IMR-90 (cell line): ENCODE results near the gene ACSM4. TPM values are rescaled to one million over a fixed set of nuclear protein-coding genes. Genes with fewer than 3 reads are reported as not detected.

Source experiments
- ATAC-seq: fragments of 200-7000 bp; cut with Tn5 transposase; 2 replicates; pipeline ENCODE4 v1.9.1; 2020; ENCODE audit warnings: low read depth, mild to moderate bottlenecking, moderate library complexity
- BruUV-seq: library from RNA; stranded (reverse); fragments of 400-500 nt; replicated peaks from 2 replicates; lab custom pipeline; 2021; lab: Mats Ljungman, UMichigan
- CTCF ChIA-PET: fragments of 300-600 bp; formaldehyde crosslinking; extraction: SDS; loops from one replicate; lab custom pipeline; 2021; ENCODE audit warnings: antibody characterized with exemption; lab: Yijun Ruan, JAX
- POLR2A ChIA-PET: fragments of 300-600 bp; sonication (Branson Sonifier 250); formaldehyde crosslinking; loops from one replicate; lab custom pipeline; 2022; ENCODE audit warnings: antibody characterized with exemption; ENCODE audit not compliant: unreplicated experiment; lab: Charles Lee
- DNase-seq: peaks from one replicate; pipeline ENCODE4 v3.0.0; 2013
- H2AFZ ChIP-seq: replicated peaks from 2 replicates; pipeline ENCODE3; 2013; ENCODE audit warnings: low read length, mild to moderate bottlenecking; ENCODE audit not compliant: poor library complexity
- H2AK5ac ChIP-seq: 2 replicates; pipeline ENCODE4 v1.6.1; 2013; ENCODE audit warnings: low read depth, low read length, inconsistent platforms
- H2AK9ac ChIP-seq: replicated peaks from 2 replicates; pipeline ENCODE3; 2013; ENCODE audit warnings: mild to moderate bottlenecking, low read depth, low read length, moderate library complexity; ENCODE audit not compliant: poor library complexity
- H2BK120ac ChIP-seq: 2 replicates; pipeline ENCODE4 v1.6.1; 2013; ENCODE audit warnings: low read depth, low read length, inconsistent platforms
- H2BK15ac ChIP-seq: 3 replicates; pipeline ENCODE4 v1.6.1; 2013; ENCODE audit warnings: low read depth, low read length, inconsistent platforms
- H2BK20ac ChIP-seq: 2 replicates; pipeline ENCODE4 v1.6.1; 2013; ENCODE audit warnings: low read depth, mild to moderate bottlenecking, inconsistent platforms, low read length, moderate library complexity
- H2BK5ac ChIP-seq: 2 replicates; pipeline ENCODE4 v1.6.1; 2013; ENCODE audit warnings: mild to moderate bottlenecking, low read depth, low read length, inconsistent platforms; ENCODE audit not compliant: poor library complexity, severe bottlenecking
- H3K14ac ChIP-seq: replicated peaks from 2 replicates; pipeline ENCODE4 v1.6.1; 2013; ENCODE audit warnings: low read depth, low read length, inconsistent platforms
- H3K18ac ChIP-seq: 2 replicates; pipeline ENCODE4 v1.6.1; 2013; ENCODE audit warnings: low read depth, low read length, control low read depth
- H3K23ac ChIP-seq: 2 replicates; pipeline ENCODE4 v1.6.1; 2013; ENCODE audit warnings: low read depth, low read length, inconsistent platforms
- H3K27ac ChIP-seq: 2 replicates; pipeline ENCODE4 v1.5.1; 2013; ENCODE audit warnings: mild to moderate bottlenecking, control low read depth, low read length; ENCODE audit not compliant: insufficient read depth
- H3K27me3 ChIP-seq: 2 replicates; pipeline ENCODE4 v1.6.1; 2013; ENCODE audit warnings: low read length; ENCODE audit not compliant: control insufficient read depth, insufficient read depth
- H3K36me3 ChIP-seq: 2 replicates; pipeline ENCODE4 v1.6.1; 2013; ENCODE audit warnings: low read length, mixed read lengths; ENCODE audit not compliant: control insufficient read depth, insufficient read depth
- H3K4ac ChIP-seq: 2 replicates; pipeline ENCODE4 v1.6.1; 2013; ENCODE audit warnings: low read depth, low read length, inconsistent platforms
- H3K4me1 ChIP-seq: 2 replicates; pipeline ENCODE4 v1.6.1; 2013; ENCODE audit warnings: low read length, mixed read lengths; ENCODE audit not compliant: control insufficient read depth, insufficient read depth
- H3K4me2 ChIP-seq: 2 replicates; pipeline ENCODE4 v1.6.1; 2013; ENCODE audit warnings: low read depth, mild to moderate bottlenecking, control low read depth, low read length, moderate library complexity
- H3K4me3 ChIP-seq: 2 replicates; pipeline ENCODE4 v1.5.1; 2013; ENCODE audit warnings: low read depth, mild to moderate bottlenecking, control low read depth, low read length, moderate library complexity; ENCODE audit not compliant: insufficient read depth
- H3K56ac ChIP-seq: 2 replicates; pipeline ENCODE4 v1.6.1; 2013; ENCODE audit warnings: low read length, inconsistent platforms; ENCODE audit not compliant: insufficient read depth; ENCODE audit errors: extremely low read depth
- H3K79me1 ChIP-seq, 2 experiments: 2 replicates each; pipeline ENCODE4 v1.6.1; 2013; ENCODE audit warnings: low read length in 2 of 2, inconsistent platforms in 1 of 2, low read depth in 1 of 2
- H3K9ac ChIP-seq: 2 replicates; pipeline ENCODE4 v1.6.1; 2013; ENCODE audit warnings: low read depth, low read length, control low read depth
- H3K9me1 ChIP-seq: 2 replicates; pipeline ENCODE4 v1.6.1; 2013; ENCODE audit warnings: low read length, inconsistent platforms; ENCODE audit not compliant: insufficient read depth
- H3K9me3 ChIP-seq: 2 replicates; pipeline ENCODE4 v1.6.1; 2013; ENCODE audit warnings: low read length; ENCODE audit not compliant: control insufficient read depth, insufficient read depth
- H4K20me1 ChIP-seq: 2 replicates; pipeline ENCODE4 v1.6.1; 2013; ENCODE audit warnings: low read length, inconsistent platforms; ENCODE audit not compliant: insufficient read depth
- H4K5ac ChIP-seq: 2 replicates; pipeline ENCODE4 v1.6.1; 2013; ENCODE audit warnings: mild to moderate bottlenecking, low read depth, low read length, control low read depth
- H4K8ac ChIP-seq, 2 experiments: 2 replicates each; pipeline ENCODE4 v1.6.1; 2013; ENCODE audit warnings: low read depth in 2 of 2, low read length in 2 of 2, control low read depth in 1 of 2, inconsistent platforms in 1 of 2
- H4K91ac ChIP-seq: 2 replicates; pipeline ENCODE4 v1.6.1; 2013; ENCODE audit warnings: low read depth, low read length, inconsistent platforms; ENCODE audit not compliant: insufficient read depth
- BHLHE40 ChIP-seq: fragments of 150-350 bp; IDR thresholded peaks from 2 replicates; pipeline ENCODE4 v1.6.1; 2016; ENCODE audit warnings: mild to moderate bottlenecking, low read depth, low read length
- CHD1 ChIP-seq: IDR thresholded peaks from 2 replicates; pipeline ENCODE4 v1.6.1; 2012; ENCODE audit warnings: low read depth, low read length, improper control_type of control experiment
- CTCF ChIP-seq: conservative IDR thresholded peaks from 2 replicates; pipeline ENCODE4 v1.5.1; 2012; ENCODE audit warnings: mild to moderate bottlenecking, low read depth, low read length, improper control_type of control experiment
- ELK1 ChIP-seq: fragments of 150-350 bp; IDR thresholded peaks from 2 replicates; pipeline ENCODE4 v1.6.1; 2016; ENCODE audit warnings: low read depth, mild to moderate bottlenecking, low read length, moderate library complexity, borderline replicate concordance
- MAFK ChIP-seq: IDR thresholded peaks from 2 replicates; pipeline ENCODE4 v1.6.1; 2012; ENCODE audit warnings: low read depth, low read length, improper control_type of control experiment
- MAZ ChIP-seq: IDR thresholded peaks from 2 replicates; pipeline ENCODE4 v1.6.1; 2012; ENCODE audit warnings: low read depth, mild to moderate bottlenecking, low read length, improper control_type of control experiment, moderate library complexity, borderline replicate concordance
- MXI1 ChIP-seq: IDR thresholded peaks from 2 replicates; pipeline ENCODE4 v1.6.1; 2012; ENCODE audit warnings: low read depth, mild to moderate bottlenecking, low read length, moderate library complexity, borderline replicate concordance
- NFE2L2 ChIP-seq: fragments of 150-350 bp; IDR thresholded peaks from 2 replicates; pipeline ENCODE4 v1.6.1; 2016; ENCODE audit warnings: low read depth, mild to moderate bottlenecking, low read length
- POLR2A ChIP-seq: IDR thresholded peaks from 2 replicates; pipeline ENCODE4 v1.6.1; 2012; ENCODE audit warnings: mild to moderate bottlenecking, low read depth, low read length
- RAD21 ChIP-seq: IDR thresholded peaks from 2 replicates; pipeline ENCODE4 v1.6.1; 2012; ENCODE audit warnings: low read length, improper control_type of control experiment
- RCOR1 ChIP-seq: IDR thresholded peaks from 2 replicates; pipeline ENCODE4 v1.6.1; 2012; ENCODE audit warnings: mild to moderate bottlenecking, low read length, improper control_type of control experiment; ENCODE audit not compliant: insufficient replicate concordance
- SMC3 ChIP-seq: fragments of 150-350 bp; IDR thresholded peaks from 2 replicates; pipeline ENCODE4 v1.6.1; 2016; ENCODE audit warnings: low read depth, mild to moderate bottlenecking, antibody characterized with exemption, low read length, moderate library complexity
- dilution Hi-C: fragments of 300-500 bp; cut with HindIII; formaldehyde crosslinking; loops from one replicate; pipeline ENCODE4 v1.14.3; 2018; ENCODE audit warnings: low sequenced_read_pairs; ENCODE audit not compliant: unreplicated experiment
- in situ Hi-C: fragments of 300-500 bp; cut with MboI; formaldehyde crosslinking; loops from 3 replicates; pipeline ENCODE4 v1.14.3; 2019; ENCODE audit warnings: low sequenced_read_pairs, inconsistent platforms, mixed read lengths
- intact Hi-C: fragments of 100-400 bp; cut with micrococcal nuclease; formaldehyde crosslinking; loops from 2 replicates; pipeline ENCODE4 v1.10.0; 2022
- polyA plus RNA-seq, 3 experiments: library from polyadenylated mRNA; depleted of rRNA; stranded (reverse); fragments of >200 nt; gene quantifications; 2 replicates each; pipeline ENCODE4 v1.2.3, GENCODE V29; 2012; ENCODE audit warnings: low replicate concordance in 1 of 3
- total RNA-seq: library from RNA; depleted of rRNA; stranded (reverse); fragments of >200 nt; gene quantifications from 2 replicates; pipeline ENCODE4 v1.2.3, GENCODE V29; 2012

ACSM4 gene
- total and polyA plus RNA-seq, 2 of the 4 experiments (the other 2 are of a cell fraction), result not detected

GRCh38 chr12:7352661-7353060, 48.8 kb downstream of the ACSM4 start:
- DNase-seq (no peak), ATAC-seq (no peak)
- Histone ChIP-seq H4K91ac (no peak overlapping the region), H4K20me1 (no peaks in the 10 kb centered on the region), H2BK15ac (no peak overlapping the region), H4K5ac (no peak overlapping the region), H3K9ac (no peak overlapping the region), H3K23ac (no peak overlapping the region), H3K27me3 (no peaks in the 10 kb centered on the region), H2AK9ac (no peak overlapping the region), H3K9me3 (no peaks in the 10 kb centered on the region), H3K18ac (no peak overlapping the region), H3K4ac (no peak overlapping the region), H2BK20ac (no peak overlapping the region), H3K27ac (no peak overlapping the region), H3K56ac (no peak overlapping the region), H2AFZ (no peak overlapping the region), H3K4me2 (no peak overlapping the region), H3K14ac (no peak overlapping the region), H2AK5ac (no peak overlapping the region), H3K4me1 (no peaks in the 10 kb centered on the region), H2BK5ac (no peak overlapping the region), H4K8ac (no peak overlapping the region), H3K36me3 (no peaks in the 10 kb centered on the region), H3K4me3 (no peak overlapping the region), H3K9me1 (no peaks in the 10 kb centered on the region), H2BK120ac (no peak overlapping the region), H3K79me1 (no peaks in the 10 kb centered on the region)
- BruUV-seq, result no TSS peak
- POLR2A ChIA-PET, result no interaction called here
- CTCF ChIA-PET, result interaction anchor here (0.9 kb wide), 1 partner anchor 13 kb away, joined by 3 read pairs; no protein-coding TSS in a partner anchor
- TF ChIP-seq NFE2L2 (no peak), SMC3 (no peak), CHD1 (no peak), MAFK (no peak), CTCF (no peak), RCOR1 (no peak), BHLHE40 (no peak), POLR2A (no peak), MAZ (no peak), MXI1 (no peak), RAD21 (no peak), ELK1 (no peak)
- dilution Hi-C loops, result no loop called here
- intact Hi-C loops, result no loop called here
- in situ Hi-C loops, result no loop called here
